ENCODE results near the gene CLDN5.
A peak's percentile ranks its signal among the peaks of the same experiment; 100 is the strongest.

CLDN5 gene

GRCh38 chr22:19522881-19523239 is 1.4 kb downstream of the CLDN5 start:
- H3K79me2 ChIP-seq (ENCODE audit: control insufficient read depth, insufficient read depth, low read length): no peaks in the 10 kb centered on the region
- H3K27me3 ChIP-seq (ENCODE audit: insufficient read depth, low read length, poor library complexity): no peaks in the 10 kb centered on the region
- no peak overlapping the region for H3K4me2 ChIP-seq (ENCODE audit: low read length)
- no peak overlapping the region for H3K9ac ChIP-seq (ENCODE audit: low read length)
- no peak overlapping the region for H2BK120ac ChIP-seq (ENCODE audit: low read depth, low read length)
- no peak overlapping the region for H2BK15ac ChIP-seq (replicated peaks; ENCODE audit: low read depth)
- no peak overlapping the region for H3K4me3 ChIP-seq (ENCODE audit: low read length)
- no peak overlapping the region for H3K23ac ChIP-seq (ENCODE audit: low read length)
- H3K27ac ChIP-seq (ENCODE audit: low read depth, low read length): no peak overlapping the region
- no peak overlapping the region for H2BK5ac ChIP-seq (ENCODE audit: low read length)
- no peak for DNase-seq
- no peak overlapping the region for H2AK5ac ChIP-seq (ENCODE audit: low read length)
- no peaks in the 10 kb centered on the region for H3K4me1 ChIP-seq (ENCODE audit: control insufficient read depth, low read depth, low read length)
- H3K56ac ChIP-seq (ENCODE audit: low read length): no peak overlapping the region
- H3K18ac ChIP-seq (ENCODE audit: low read length): no peak overlapping the region
- no peaks in the 10 kb centered on the region for H3K36me3 ChIP-seq (ENCODE audit: control insufficient read depth, insufficient read depth, low read length)
- H3K79me1 ChIP-seq (ENCODE audit: low read length): no peaks in the 10 kb centered on the region
- H4K5ac ChIP-seq (ENCODE audit: low read length): no peak overlapping the region
- H4K8ac ChIP-seq (ENCODE audit: low read depth, low read length): no peak overlapping the region
- H3K4ac ChIP-seq (ENCODE audit: low read depth, low read length): no peak overlapping the region
- no CpG with 5 or more reads among the region's 9 CpGs for WGBS (ENCODE audit: extremely low coverage, insufficient coverage, low lambda C conversion rate)

DNA sequence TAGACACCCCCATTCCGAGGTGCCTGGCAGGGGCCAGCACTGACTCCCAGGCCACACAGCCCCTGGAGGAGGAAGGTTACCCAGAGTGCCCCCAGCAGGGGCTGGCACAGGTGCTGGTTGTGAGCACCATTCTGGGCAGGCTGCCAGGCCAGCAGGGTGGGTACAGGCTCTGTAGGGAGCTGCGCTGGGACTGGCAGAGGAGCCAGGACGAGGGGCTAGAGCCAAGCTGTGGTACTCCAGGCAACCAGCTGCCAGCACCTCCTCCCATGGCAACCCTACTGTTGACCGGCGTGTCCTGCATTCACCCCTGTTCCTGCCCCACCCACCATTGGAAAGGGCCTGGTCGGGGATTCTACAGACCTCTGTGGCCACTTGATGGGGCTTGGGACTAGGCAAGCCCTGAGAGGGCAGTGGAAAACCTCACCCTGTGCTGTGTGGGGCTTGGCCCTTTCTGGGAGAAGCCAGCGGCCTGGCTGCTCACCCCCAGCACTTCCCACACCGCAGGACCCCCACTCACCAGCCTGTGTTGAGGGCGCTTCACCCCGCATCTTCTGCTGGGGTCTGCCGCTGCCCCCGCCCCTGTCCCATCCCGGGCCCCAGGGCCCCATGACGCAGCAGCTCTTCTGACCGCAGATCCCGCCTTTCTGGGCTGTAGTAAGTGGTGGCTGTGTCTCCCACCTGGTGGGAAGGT is 1.9 kb downstream of the CLDN5 start:
- Histone ChIP-seq H3K79me2 (ENCODE audit: control insufficient read depth, insufficient read depth, low read length) (no peaks in the 10 kb centered on the region), H4K8ac (ENCODE audit: low read depth, low read length) (no peak overlapping the region), H3K18ac (ENCODE audit: low read length) (no peak overlapping the region), H2BK120ac (ENCODE audit: low read depth, low read length) (no peak overlapping the region), H2AK5ac (ENCODE audit: low read length) (no peak overlapping the region), H2BK5ac (ENCODE audit: low read length) (no peak overlapping the region), H3K23ac (ENCODE audit: low read length) (no peak overlapping the region), H3K79me1 (ENCODE audit: low read length) (no peaks in the 10 kb centered on the region), H3K4ac (ENCODE audit: low read depth, low read length) (no peak overlapping the region), H3K36me3 (ENCODE audit: control insufficient read depth, insufficient read depth, low read length) (no peaks in the 10 kb centered on the region), H3K4me2 (ENCODE audit: low read length) (no peak overlapping the region), H3K4me3 (ENCODE audit: low read length) (no peak overlapping the region), H3K4me1 (ENCODE audit: control insufficient read depth, low read depth, low read length) (no peaks in the 10 kb centered on the region), H3K56ac (ENCODE audit: low read length) (no peak overlapping the region), H2BK15ac (replicated peaks; ENCODE audit: low read depth) (no peak overlapping the region), H3K27ac (ENCODE audit: low read depth, low read length) (no peak overlapping the region), H3K9ac (ENCODE audit: low read length) (no peak overlapping the region), H4K5ac (ENCODE audit: low read length) (no peak overlapping the region), H3K27me3 (ENCODE audit: insufficient read depth, low read length, poor library complexity) (no peaks in the 10 kb centered on the region)
- peak; percentile 22 for DNase-seq
- WGBS (ENCODE audit: extremely low coverage, insufficient coverage, low lambda C conversion rate): no CpG with 5 or more reads among the region's 16 CpGs

GRCh38 chr22:19520566-19521305 is 3.5 kb downstream of the CLDN5 start:
- Histone ChIP-seq H3K4ac (ENCODE audit: low read depth, low read length) (no peak overlapping the region), H2BK15ac (replicated peaks; ENCODE audit: low read depth) (no peak overlapping the region), H3K27me3 (ENCODE audit: insufficient read depth, low read length, poor library complexity) (no peaks in the 10 kb centered on the region), H2BK5ac (ENCODE audit: low read length) (no peak overlapping the region), H3K18ac (ENCODE audit: low read length) (no peak overlapping the region), H3K27ac (ENCODE audit: low read depth, low read length) (no peak overlapping the region), H2BK120ac (ENCODE audit: low read depth, low read length) (no peak overlapping the region), H3K4me1 (ENCODE audit: control insufficient read depth, low read depth, low read length) (no peaks in the 10 kb centered on the region), H4K5ac (ENCODE audit: low read length) (no peak overlapping the region), H3K4me2 (ENCODE audit: low read length) (no peak overlapping the region), H3K79me1 (ENCODE audit: low read length) (no peaks in the 10 kb centered on the region), H4K8ac (ENCODE audit: low read depth, low read length) (no peak overlapping the region), H3K36me3 (ENCODE audit: control insufficient read depth, insufficient read depth, low read length) (peaks cover 1% of the 10 kb centered on the region), H2AK5ac (ENCODE audit: low read length) (no peak overlapping the region), H3K4me3 (ENCODE audit: low read length) (no peak overlapping the region), H3K56ac (ENCODE audit: low read length) (no peak overlapping the region), H3K23ac (ENCODE audit: low read length) (no peak overlapping the region), H3K79me2 (ENCODE audit: control insufficient read depth, insufficient read depth, low read length) (no peaks in the 10 kb centered on the region), H3K9ac (ENCODE audit: low read length) (no peak overlapping the region)
- no CpG with 5 or more reads among the region's 10 CpGs for WGBS (ENCODE audit: extremely low coverage, insufficient coverage, low lambda C conversion rate)
- DNase-seq: no peak

DNA sequence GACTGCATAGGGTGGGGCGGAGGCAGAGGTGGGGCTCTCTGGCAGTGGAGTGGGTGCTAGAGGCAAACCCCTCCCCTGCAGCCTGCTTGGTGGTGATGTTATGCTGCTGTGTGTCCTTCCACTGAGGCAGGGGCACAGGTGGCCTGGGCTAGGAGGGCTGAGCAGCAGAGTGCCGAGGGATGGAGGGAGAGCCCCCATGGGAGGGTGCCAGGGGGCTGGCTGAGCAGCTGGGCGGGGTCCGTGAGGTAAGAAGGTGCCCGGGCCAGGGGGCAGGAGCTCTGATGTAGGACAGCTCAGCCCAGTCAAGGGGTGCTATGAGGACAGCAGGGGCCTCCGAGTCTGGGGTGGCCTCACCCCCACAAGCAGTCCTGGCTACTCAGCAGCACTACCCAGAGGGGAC is 4.2 kb downstream of the CLDN5 start:
- Histone ChIP-seq H3K27ac (ENCODE audit: low read depth, low read length) (no peak overlapping the region), H2BK5ac (ENCODE audit: low read length) (no peak overlapping the region), H3K4me3 (ENCODE audit: low read length) (no peak overlapping the region), H3K9ac (ENCODE audit: low read length) (no peak overlapping the region), H3K4me2 (ENCODE audit: low read length) (no peak overlapping the region), H2BK15ac (replicated peaks; ENCODE audit: low read depth) (no peak overlapping the region), H2AK5ac (ENCODE audit: low read length) (no peak overlapping the region), H3K4ac (ENCODE audit: low read depth, low read length) (no peak overlapping the region), H3K56ac (ENCODE audit: low read length) (no peak overlapping the region), H2BK120ac (ENCODE audit: low read depth, low read length) (no peak overlapping the region), H4K5ac (ENCODE audit: low read length) (no peak overlapping the region), H3K36me3 (ENCODE audit: control insufficient read depth, insufficient read depth, low read length) (peaks cover 1% of the 10 kb centered on the region), H3K18ac (ENCODE audit: low read length) (no peak overlapping the region), H4K8ac (ENCODE audit: low read depth, low read length) (no peak overlapping the region), H3K79me1 (ENCODE audit: low read length) (no peaks in the 10 kb centered on the region), H3K27me3 (ENCODE audit: insufficient read depth, low read length, poor library complexity) (no peaks in the 10 kb centered on the region), H3K4me1 (ENCODE audit: control insufficient read depth, low read depth, low read length) (no peaks in the 10 kb centered on the region), H3K23ac (ENCODE audit: low read length) (no peak overlapping the region), H3K79me2 (ENCODE audit: control insufficient read depth, insufficient read depth, low read length) (no peaks in the 10 kb centered on the region)
- no peak for DNase-seq
- no CpG with 5 or more reads among the region's 6 CpGs for WGBS (ENCODE audit: extremely low coverage, insufficient coverage, low lambda C conversion rate)

GRCh38 chr22:19519041-19519926 is 4.9 kb downstream of the CLDN5 start:
- Histone ChIP-seq H3K79me1 (ENCODE audit: low read length) (no peaks in the 10 kb centered on the region), H4K8ac (ENCODE audit: low read depth, low read length) (no peak overlapping the region), H3K23ac (ENCODE audit: low read length) (no peak overlapping the region), H2BK15ac (replicated peaks; ENCODE audit: low read depth) (no peak overlapping the region), H3K27me3 (ENCODE audit: insufficient read depth, low read length, poor library complexity) (no peaks in the 10 kb centered on the region), H2AK5ac (ENCODE audit: low read length) (no peak overlapping the region), H3K18ac (ENCODE audit: low read length) (no peak overlapping the region), H3K36me3 (ENCODE audit: control insufficient read depth, insufficient read depth, low read length) (peaks cover 1% of the 10 kb centered on the region), H3K4me1 (ENCODE audit: control insufficient read depth, low read depth, low read length) (no peaks in the 10 kb centered on the region), H3K56ac (ENCODE audit: low read length) (no peak overlapping the region), H2BK5ac (ENCODE audit: low read length) (no peak overlapping the region), H3K79me2 (ENCODE audit: control insufficient read depth, insufficient read depth, low read length) (no peaks in the 10 kb centered on the region), H3K4me3 (ENCODE audit: low read length) (no peak overlapping the region), H4K5ac (ENCODE audit: low read length) (no peak overlapping the region), H3K27ac (ENCODE audit: low read depth, low read length) (no peak overlapping the region), H3K4ac (ENCODE audit: low read depth, low read length) (no peak overlapping the region), H3K4me2 (ENCODE audit: low read length) (no peak overlapping the region), H2BK120ac (ENCODE audit: low read depth, low read length) (no peak overlapping the region), H3K9ac (ENCODE audit: low read length) (no peak overlapping the region)
- no peak for DNase-seq
- WGBS (ENCODE audit: extremely low coverage, insufficient coverage, low lambda C conversion rate): no CpG with 5 or more reads among the region's 17 CpGs

Data from mesendoderm (in vitro differentiated cells).